Kidney (tissue), 14 donors: ENCODE measurements around the gene PLCB1. TPM values are rescaled to one million over a fixed set of nuclear protein-coding genes. Genes with fewer than 3 reads are reported as not detected.
"Not testable (repeated sequence)": the region's sequence is repeated elsewhere in the genome, so short reads cannot be mapped to it uniquely, and the experiment has no call there.

Experiments used
- DNase-seq, 5 donors: peaks; one replicate each; pipeline ENCODE4 v3.0.0-alpha.2; 2013 to 2020
- FAIRE-seq: peaks from 2 replicates; lab custom pipeline; 2012; peaks lifted over from hg19 to GRCh38; lab: Jason Lieb, UNC
- H3K27ac ChIP-seq, 2 donors: one replicate each; pipeline ENCODE4 v1.7.0; 2013; ENCODE audit warnings: low read depth in 2 of 2, low read length in 2 of 2, inconsistent platforms in 1 of 2
- H3K27me3 ChIP-seq: one replicate; pipeline ENCODE4 v1.7.1; 2013; ENCODE audit warnings: low read length, inconsistent platforms; ENCODE audit not compliant: control insufficient read depth, insufficient read depth
- H3K36me3 ChIP-seq, 3 donors: one replicate each; pipeline versions ENCODE4 v1.7.0 to v1.7.1; 2013; ENCODE audit warnings: low read length in 3 of 3, control low read depth in 1 of 3, inconsistent platforms in 1 of 3; ENCODE audit not compliant: insufficient read depth in 3 of 3, control insufficient read depth in 2 of 3
- H3K4me1 ChIP-seq, 3 donors: one replicate each; pipeline versions ENCODE4 v1.7.0 to v1.7.1; 2013; ENCODE audit warnings: low read length in 3 of 3, inconsistent platforms in 1 of 3, low read depth in 1 of 3; ENCODE audit not compliant: control insufficient read depth in 2 of 3, insufficient read depth in 2 of 3
- H3K4me3 ChIP-seq, 3 donors: one replicate each; pipeline versions ENCODE4 v1.7.0 to v1.8.1; 2013; ENCODE audit warnings: low read length in 3 of 3, control low read depth in 1 of 3, inconsistent platforms in 1 of 3
- H3K9ac ChIP-seq, 3 donors: one replicate each; pipeline versions ENCODE4 v1.7.0 to v1.7.1; 2013; ENCODE audit warnings: low read length in 3 of 3, control low read depth in 1 of 3, inconsistent platforms in 1 of 3
- H3K9me3 ChIP-seq, 3 donors: one replicate each; pipeline versions ENCODE4 v1.7.0 to v1.7.1; 2013; ENCODE audit warnings: low read length in 3 of 3, control low read depth in 1 of 3, inconsistent platforms in 1 of 3; ENCODE audit not compliant: control insufficient read depth in 2 of 3, insufficient read depth in 1 of 3
- CTCF ChIP-seq: IDR thresholded peaks from 3 replicates; pipeline ENCODE4 v1.5.1; 2012; ENCODE audit warnings: mild to moderate bottlenecking, moderate library complexity, borderline replicate concordance; ENCODE audit not compliant: insufficient read depth; ENCODE audit errors: extremely low read depth
- intact Hi-C: fragments of 100-400 bp; cut with DNase I; formaldehyde crosslinking; loops from one replicate; pipeline ENCODE4 v1.11.1; 2022
- polyA plus RNA-seq: library from polyadenylated mRNA; stranded (reverse); fragments of 350-450 nt; fragmentation: Illumina TruSeq; extraction: RNeasy Lipid Tissue Mini Kit (QIAGEN cat#74804); gene quantifications from one replicate; pipeline ENCODE4 v1.2.3, GENCODE V29; 2014; ENCODE audit warnings: low read depth, low replicate concordance; ENCODE audit not compliant: insufficient read depth
- total RNA-seq: library from RNA; stranded (reverse); fragmentation: NEBNext Ultra II Directional; extraction: Animal tissue kit (Norgen Biotek cat#: 25700); gene quantifications from one replicate; pipeline ENCODE4 v1.2.1, GENCODE V29; 2021
- donor health status: control.
- donor health status: control.
- donor health status: control.
- donor health status: control.
- donor health status: control.
- donor health status: DM: yes; HTN: yes; CAD: no.
- donor health status: Normal renal cell carcinoma (clear cell type).

Gene PLCB1
- total and polyA plus RNA-seq, 2 donors from 2014 or later: 9.4 to 107 TPM

DNA sequence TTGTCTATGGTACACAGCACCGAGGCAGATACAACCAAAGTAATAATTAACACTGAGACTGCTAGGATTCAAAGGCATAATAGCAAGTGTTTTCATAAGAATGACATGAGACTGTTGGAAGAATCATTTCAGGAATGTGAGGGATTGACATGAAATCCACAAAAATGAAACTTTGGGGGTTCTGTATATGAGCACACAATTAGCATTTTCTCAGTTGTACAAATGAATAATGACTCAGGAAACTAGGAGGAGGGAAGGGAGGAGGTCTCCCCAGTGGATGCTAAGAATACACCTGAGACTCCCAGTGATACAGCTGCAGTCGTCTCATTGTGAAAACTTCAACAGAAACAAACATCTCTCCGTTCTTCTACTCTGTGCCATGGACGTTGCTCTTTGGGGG lies 508.4 kb downstream of the PLCB1 start:
- Histone ChIP-seq H3K4me1 (no peaks in the 10 kb centered on the region), H3K9me3 (no peaks in the 10 kb centered on the region), H3K4me3 (no peak overlapping the region), H3K9ac (no peak overlapping the region), H3K36me3 (no peaks in the 10 kb centered on the region), H3K27ac (no peak overlapping the region), H3K27me3 (no peaks in the 10 kb centered on the region)
- intact Hi-C loops: no loop called here
- FAIRE-seq (no peak), DNase-seq (no peak)
- no peak for TF ChIP-seq CTCF

GRCh38 chr20:8642247-8642646 lies 510.2 kb downstream of the PLCB1 start:
- intact Hi-C loops: no loop called here
- H3K4me3 ChIP-seq: no peak overlapping the region
- FAIRE-seq (no peak), DNase-seq (no peak)
- H3K27me3 ChIP-seq: no peaks in the 10 kb centered on the region
- no peaks in the 10 kb centered on the region for H3K9me3 ChIP-seq
- no peak for TF ChIP-seq CTCF
- no peak overlapping the region for H3K9ac ChIP-seq
- H3K4me1 ChIP-seq: no peaks in the 10 kb centered on the region
- H3K27ac ChIP-seq: no peak overlapping the region
- no peaks in the 10 kb centered on the region for H3K36me3 ChIP-seq

DNA sequence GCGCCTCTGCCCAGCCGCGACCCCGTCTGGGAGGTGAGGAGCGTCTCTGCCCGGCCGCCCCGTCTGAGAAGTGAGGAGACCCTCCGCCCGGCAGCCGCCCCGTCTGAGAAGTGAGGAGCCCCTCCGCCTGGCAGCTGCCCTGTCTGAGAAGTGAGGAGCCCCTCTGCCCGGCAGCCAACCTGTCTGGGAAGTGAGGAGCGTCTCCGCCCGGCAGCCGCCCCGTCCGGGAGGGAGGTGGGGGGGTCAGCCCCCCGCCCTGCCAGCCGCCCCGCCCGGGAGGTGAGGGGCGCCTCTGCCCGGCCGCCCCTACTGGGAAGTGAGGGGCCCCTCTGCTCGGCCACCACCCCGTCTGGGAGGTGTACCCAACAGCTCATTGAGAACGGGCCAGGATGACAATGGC lies 512.4 kb downstream of the PLCB1 start:
- H3K36me3 ChIP-seq, H3K9me3 ChIP-seq, H3K4me1 ChIP-seq, H3K9ac ChIP-seq, intact Hi-C loops, FAIRE-seq, H3K27me3 ChIP-seq, H3K4me3 ChIP-seq, H3K27ac ChIP-seq, DNase-seq: not testable (repeated sequence)

DNA sequence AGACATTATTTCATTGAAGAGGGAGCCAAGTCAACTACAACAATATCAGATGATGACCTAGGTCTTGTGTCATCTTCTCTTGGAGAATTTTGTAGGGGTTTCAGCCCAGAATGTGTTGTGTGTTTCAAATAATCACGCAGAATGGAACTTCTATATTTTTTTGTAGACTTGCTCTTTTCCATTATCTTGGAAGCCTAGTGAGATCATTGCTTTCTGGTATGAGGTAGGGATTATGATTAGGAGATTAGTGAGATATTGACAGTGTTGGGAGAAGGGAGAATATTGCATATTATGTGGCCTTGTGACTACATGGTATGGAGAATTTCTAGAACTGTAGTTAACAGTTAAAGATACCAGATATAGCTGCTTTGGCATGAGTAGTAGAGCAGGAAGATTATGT lies 513.3 kb downstream of the PLCB1 start:
- Histone ChIP-seq H3K9me3 (no peaks in the 10 kb centered on the region), H3K36me3 (peaks cover 0 to 2% (median 0%) of the 10 kb centered on the region in 3 donors), H3K9ac (no peak overlapping the region), H3K27me3 (no peaks in the 10 kb centered on the region), H3K27ac (no peak overlapping the region), H3K4me1 (no peaks in the 10 kb centered on the region), H3K4me3 (no peak overlapping the region)
- TF ChIP-seq CTCF: no peak
- FAIRE-seq (no peak), DNase-seq (no peak)
- intact Hi-C loops: no loop called here
